Ovary (tissue), 3 donors: ENCODE results near the gene CCDC154.

Experiments
- EP300 ChIP-seq: sonication (generic); formaldehyde crosslinking; IDR thresholded peaks from one replicate; pipeline ENCODE4 v1.6.1; 2017; ENCODE audit warnings: antibody characterized with exemption
- TF ChIP-seq, protein P1 (sequence below), 3 donors: fragments of 450-650 bp in 2 of 3; fragments of 200-600 bp in 1 of 3; IDR thresholded peaks; one replicate each; pipeline versions ENCODE4 v1.5.1 to v1.8.0; 2016 to 2022; ENCODE audit warnings: antibody characterized with exemption in 3 of 3, mild to moderate bottlenecking in 1 of 3
- donor health status: DM: no; HTN: no; CAD: no.

DNA sequence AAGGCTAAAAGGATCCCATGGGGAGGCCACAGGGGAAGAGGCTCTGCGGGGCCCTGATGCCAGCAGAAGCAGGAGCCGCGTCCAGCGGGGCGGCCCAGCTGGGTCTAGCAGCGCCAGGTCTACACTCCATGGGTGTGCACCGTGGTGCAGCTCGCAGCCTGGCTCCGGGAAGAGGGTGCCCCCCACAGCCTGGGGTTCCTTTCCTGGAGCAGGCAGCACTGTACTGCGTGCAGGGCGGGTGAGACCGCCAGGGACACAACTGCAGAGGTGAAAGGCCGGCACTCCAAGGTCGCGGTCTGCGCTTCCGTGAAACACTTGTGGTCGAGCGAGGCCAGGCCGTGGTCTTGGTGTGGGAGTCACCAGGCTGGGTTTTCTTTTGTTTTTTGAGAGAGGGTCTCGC, 6.5 kb upstream of the CCDC154 start:
- no peak for TF ChIP-seq EP300
- TF ChIP-seq, protein P1, sequence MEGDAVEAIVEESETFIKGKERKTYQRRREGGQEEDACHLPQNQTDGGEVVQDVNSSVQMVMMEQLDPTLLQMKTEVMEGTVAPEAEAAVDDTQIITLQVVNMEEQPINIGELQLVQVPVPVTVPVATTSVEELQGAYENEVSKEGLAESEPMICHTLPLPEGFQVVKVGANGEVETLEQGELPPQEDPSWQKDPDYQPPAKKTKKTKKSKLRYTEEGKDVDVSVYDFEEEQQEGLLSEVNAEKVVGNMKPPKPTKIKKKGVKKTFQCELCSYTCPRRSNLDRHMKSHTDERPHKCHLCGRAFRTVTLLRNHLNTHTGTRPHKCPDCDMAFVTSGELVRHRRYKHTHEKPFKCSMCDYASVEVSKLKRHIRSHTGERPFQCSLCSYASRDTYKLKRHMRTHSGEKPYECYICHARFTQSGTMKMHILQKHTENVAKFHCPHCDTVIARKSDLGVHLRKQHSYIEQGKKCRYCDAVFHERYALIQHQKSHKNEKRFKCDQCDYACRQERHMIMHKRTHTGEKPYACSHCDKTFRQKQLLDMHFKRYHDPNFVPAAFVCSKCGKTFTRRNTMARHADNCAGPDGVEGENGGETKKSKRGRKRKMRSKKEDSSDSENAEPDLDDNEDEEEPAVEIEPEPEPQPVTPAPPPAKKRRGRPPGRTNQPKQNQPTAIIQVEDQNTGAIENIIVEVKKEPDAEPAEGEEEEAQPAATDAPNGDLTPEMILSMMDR (IDR thresholded peaks at IDR 0.05) = no peak
